HFFc6 (cell line): ENCODE results near the gene DNAI7. TPM values are rescaled to one million over a fixed set of nuclear protein-coding genes. Genes with fewer than 3 reads are reported as not detected.

Experiments
- DNase-seq: peaks from one replicate; pipeline ENCODE4 v3.0.0-alpha.2; 2018
- H3K27ac Mint-ChIP-seq: 2 replicates; pipeline ENCODE4 v1.8.0; 2020; ENCODE audit warnings: mild to moderate bottlenecking, mixed read lengths
- H3K27me3 Mint-ChIP-seq: 2 replicates; pipeline ENCODE4 v1.8.0; 2021; ENCODE audit warnings: mild to moderate bottlenecking, moderate library complexity, mixed read lengths; ENCODE audit not compliant: insufficient read depth
- H3K36me3 Mint-ChIP-seq: 2 replicates; pipeline ENCODE4 v1.8.0; 2021; ENCODE audit warnings: low read depth, mixed read lengths
- H3K4me1 Mint-ChIP-seq: 2 replicates; pipeline ENCODE4 v1.8.0; 2020; ENCODE audit warnings: low read depth, mixed read lengths
- H3K4me3 Mint-ChIP-seq: 2 replicates; pipeline ENCODE4 v1.8.0; 2020; ENCODE audit warnings: mild to moderate bottlenecking, moderate library complexity, mixed read lengths
- H3K9me3 Mint-ChIP-seq: 2 replicates; pipeline ENCODE4 v1.8.0; 2020; ENCODE audit warnings: mild to moderate bottlenecking, mixed read lengths
- total RNA-seq, 6 experiments: library from RNA; stranded (reverse); fragmentation: NEBNext Ultra II Directional; extraction: Animal tissue kit (Norgen Biotek cat#: 25700); gene quantifications; 2 replicates in 1 of 6; 3 replicates in 5 of 6; pipeline ENCODE4 v1.2.3, GENCODE V29; 2021
- TF ChIP-seq, protein P1 (sequence below): fragments of 200-600 bp; sonication (generic); IDR thresholded peaks from 2 replicates; pipeline ENCODE4 v1.5.0; 2021; ENCODE audit warnings: antibody characterized with exemption, mild to moderate bottlenecking

DNAI7 gene
- total RNA-seq, 6 experiments from 2014 or later, result 0.16 to 0.48 (median 0.30) TPM; not detected in 2

- Mint-ChIP-seq H3K9me3 (no peaks in the 10 kb centered on the region), H3K27me3 (peaks cover 3% of the 10 kb centered on the region), H3K36me3 (no peaks in the 10 kb centered on the region), H3K4me1 (peaks cover 16% of the 10 kb centered on the region), H3K4me3 (no peak overlapping the region), H3K27ac (no peak overlapping the region)
- no peak for DNase-seq
- TF ChIP-seq, protein P1, sequence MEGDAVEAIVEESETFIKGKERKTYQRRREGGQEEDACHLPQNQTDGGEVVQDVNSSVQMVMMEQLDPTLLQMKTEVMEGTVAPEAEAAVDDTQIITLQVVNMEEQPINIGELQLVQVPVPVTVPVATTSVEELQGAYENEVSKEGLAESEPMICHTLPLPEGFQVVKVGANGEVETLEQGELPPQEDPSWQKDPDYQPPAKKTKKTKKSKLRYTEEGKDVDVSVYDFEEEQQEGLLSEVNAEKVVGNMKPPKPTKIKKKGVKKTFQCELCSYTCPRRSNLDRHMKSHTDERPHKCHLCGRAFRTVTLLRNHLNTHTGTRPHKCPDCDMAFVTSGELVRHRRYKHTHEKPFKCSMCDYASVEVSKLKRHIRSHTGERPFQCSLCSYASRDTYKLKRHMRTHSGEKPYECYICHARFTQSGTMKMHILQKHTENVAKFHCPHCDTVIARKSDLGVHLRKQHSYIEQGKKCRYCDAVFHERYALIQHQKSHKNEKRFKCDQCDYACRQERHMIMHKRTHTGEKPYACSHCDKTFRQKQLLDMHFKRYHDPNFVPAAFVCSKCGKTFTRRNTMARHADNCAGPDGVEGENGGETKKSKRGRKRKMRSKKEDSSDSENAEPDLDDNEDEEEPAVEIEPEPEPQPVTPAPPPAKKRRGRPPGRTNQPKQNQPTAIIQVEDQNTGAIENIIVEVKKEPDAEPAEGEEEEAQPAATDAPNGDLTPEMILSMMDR, result no peak
Observed at GRCh38 chr12:25182765-25183164, 12.2 kb downstream of the DNAI7 start.

GRCh38 chr12:25162866-25163265, 32.1 kb downstream of the DNAI7 start:
- no peaks in the 10 kb centered on the region for H3K4me1 Mint-ChIP-seq
- TF ChIP-seq, protein P1, result no peak
- DNase-seq, result no peak
- H3K9me3 Mint-ChIP-seq, result no peaks in the 10 kb centered on the region
- no peaks in the 10 kb centered on the region for H3K27me3 Mint-ChIP-seq
- H3K4me3 Mint-ChIP-seq, result no peak overlapping the region
- H3K36me3 Mint-ChIP-seq, result no peaks in the 10 kb centered on the region
- no peak overlapping the region for H3K27ac Mint-ChIP-seq

DNA sequence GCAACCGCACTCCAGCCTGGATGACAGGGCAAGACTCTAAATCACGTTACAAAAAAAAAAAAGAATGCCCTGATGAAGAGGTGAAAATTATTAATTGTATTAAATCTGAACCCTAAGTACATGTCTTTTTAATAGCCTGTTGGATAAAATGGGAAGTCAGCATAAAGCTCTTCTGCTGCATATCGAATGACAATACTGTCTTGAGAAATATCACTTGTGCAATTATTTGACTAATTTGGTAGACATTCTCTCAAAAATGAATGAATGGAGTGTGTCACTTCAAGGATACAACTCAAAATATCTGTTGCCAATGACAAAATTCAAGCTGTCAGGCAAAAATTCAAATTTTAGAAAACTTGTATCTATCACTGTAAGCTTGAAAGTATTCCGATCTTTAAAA, 38.9 kb downstream of the DNAI7 start:
- H3K27me3 Mint-ChIP-seq, result no peaks in the 10 kb centered on the region
- no peaks in the 10 kb centered on the region for H3K36me3 Mint-ChIP-seq
- H3K27ac Mint-ChIP-seq, result no peak overlapping the region
- peaks cover 46% of the 10 kb centered on the region for H3K4me1 Mint-ChIP-seq
- H3K4me3 Mint-ChIP-seq, result no peak overlapping the region
- no peaks in the 10 kb centered on the region for H3K9me3 Mint-ChIP-seq
- TF ChIP-seq, protein P1, result no peak
- no peak for DNase-seq

- DNase-seq, result peak; percentile 55
- H3K4me1 Mint-ChIP-seq, result peaks cover 53% of the 10 kb centered on the region
- peak overlapping the region; percentile 67 for H3K27ac Mint-ChIP-seq
- TF ChIP-seq, protein P1, result peak; percentile 90
- peak overlapping the region; percentile 66 for H3K4me3 Mint-ChIP-seq
- H3K9me3 Mint-ChIP-seq, result no peaks in the 10 kb centered on the region
- no peaks in the 10 kb centered on the region for H3K36me3 Mint-ChIP-seq
- no peaks in the 10 kb centered on the region for H3K27me3 Mint-ChIP-seq
Observed at GRCh38 chr12:25155022-25155576, 39.9 kb downstream of the DNAI7 start.

DNA sequence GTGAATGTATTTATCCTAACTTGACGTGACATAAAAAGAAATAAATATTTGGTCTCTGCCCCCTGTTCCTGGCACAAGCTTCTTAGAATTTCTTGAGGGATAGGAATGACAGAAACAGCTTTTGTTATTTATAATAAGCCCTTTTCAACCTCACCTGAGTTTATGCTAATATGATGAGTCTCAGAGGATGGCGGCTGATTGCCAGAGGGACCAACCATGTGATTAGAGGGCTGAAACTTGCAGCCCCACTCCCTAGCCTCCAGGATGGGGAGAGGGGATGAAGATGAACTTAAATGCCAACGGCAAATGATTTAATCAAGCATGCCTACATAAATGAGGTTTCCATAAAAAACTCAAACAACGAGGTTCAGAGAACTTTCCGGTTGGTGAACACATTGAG, 42.9 kb downstream of the DNAI7 start:
- peak overlapping the region; percentile 64 for H3K27ac Mint-ChIP-seq
- no peaks in the 10 kb centered on the region for H3K36me3 Mint-ChIP-seq
- DNase-seq, result no peak
- H3K9me3 Mint-ChIP-seq, result no peaks in the 10 kb centered on the region
- H3K4me1 Mint-ChIP-seq, result peaks cover 53% of the 10 kb centered on the region
- H3K4me3 Mint-ChIP-seq, result no peak overlapping the region
- no peaks in the 10 kb centered on the region for H3K27me3 Mint-ChIP-seq
- TF ChIP-seq, protein P1, result no peak
